Activated CD8-positive, alpha-beta memory T cell treated with anti-CD3 and anti-CD28 coated beads for 24 hours (primary cell): ENCODE data around the gene CD1B.
"Not testable (repeated sequence)": the region's sequence is repeated elsewhere in the genome, so short reads cannot be mapped to it uniquely, and the experiment has no call there.

ENCODE experiments used
- DNase-seq: peaks from one replicate; pipeline ENCODE4 v3.0.0-alpha.2; 2020

CD1B gene

DNA sequence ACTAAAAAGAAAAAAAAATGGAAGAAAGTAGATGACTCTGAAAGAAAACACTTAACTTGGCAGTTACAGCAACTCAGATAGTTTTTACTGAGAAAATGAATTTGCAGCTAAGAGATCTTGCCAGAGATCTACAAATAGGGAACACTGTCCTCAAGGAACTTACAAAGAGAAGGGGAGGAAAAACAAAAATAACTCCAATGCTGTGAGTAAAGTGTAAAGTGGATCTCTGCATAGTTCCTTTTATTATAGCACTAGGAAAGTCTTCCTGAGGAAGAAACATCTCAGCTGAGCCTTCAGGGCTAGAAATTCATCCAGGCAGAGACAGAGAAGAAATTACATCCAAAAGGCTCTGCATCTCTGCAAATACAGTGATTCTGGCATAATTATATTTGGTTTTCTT lies 3.9 kb downstream of the CD1B start:
- DNase-seq = no peak

DNA sequence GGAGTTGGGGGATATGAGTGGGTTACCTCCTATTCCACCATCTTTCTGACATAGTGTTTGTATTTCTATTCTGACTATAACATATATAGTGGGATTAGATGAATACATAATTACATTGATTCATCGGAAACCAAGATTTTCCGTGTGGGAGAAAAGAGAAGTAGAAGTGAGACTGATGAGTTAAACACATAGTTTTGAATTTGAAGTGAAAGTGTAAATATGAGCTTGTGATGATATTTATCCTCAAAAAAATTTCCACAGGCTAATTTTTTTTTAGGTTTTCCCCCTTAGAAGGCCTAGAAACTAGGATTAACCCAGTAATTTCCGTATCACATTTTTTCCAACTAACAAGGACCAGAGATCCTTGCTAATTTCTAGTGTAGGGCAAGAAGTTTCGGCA lies 6.9 kb downstream of the CD1B start:
- no peak for DNase-seq

DNA sequence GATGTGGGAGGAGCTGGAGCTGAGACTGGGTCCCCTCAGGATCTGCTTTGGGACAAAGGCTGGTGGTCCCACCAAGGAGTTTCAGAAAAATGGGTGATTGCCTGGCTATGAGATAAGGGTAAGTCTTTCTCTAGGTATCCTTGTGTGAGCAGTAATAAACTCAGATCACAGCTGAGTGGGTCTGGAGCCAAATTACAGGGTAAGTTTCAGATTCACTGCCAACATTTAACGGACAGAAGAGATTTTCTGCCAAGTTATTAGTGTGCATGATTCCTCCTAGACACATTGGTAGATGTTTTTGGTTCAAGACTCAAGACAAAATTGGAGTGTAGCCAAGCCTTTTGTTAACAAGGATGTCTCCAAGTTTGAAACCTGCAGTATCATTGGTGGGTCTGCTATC lies 7.5 kb downstream of the CD1B start:
- DNase-seq = no peak

- no peak for DNase-seq
Measured at GRCh38 chr1:158311066-158311465, 20.3 kb downstream of the CD1B start.

DNA sequence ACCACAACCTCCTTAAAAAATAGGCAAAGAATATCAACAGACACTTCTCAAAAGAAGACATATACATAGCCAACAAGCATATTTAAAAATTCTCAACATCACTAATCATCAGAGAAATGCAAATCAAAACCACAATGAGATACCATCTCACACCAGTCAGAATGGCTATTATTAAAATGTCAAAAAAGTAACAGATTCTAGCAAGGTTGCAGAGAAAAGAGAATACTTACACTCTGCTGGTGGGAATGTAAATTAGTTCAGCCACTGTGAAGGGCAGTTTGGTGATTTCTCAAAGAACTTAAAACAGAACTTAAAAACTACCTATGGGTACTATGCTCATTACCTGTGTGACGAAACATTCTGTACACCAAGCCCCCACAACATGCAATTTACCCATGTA lies 20.7 kb downstream of the CD1B start:
- no peak for DNase-seq

- DNase-seq = no peak
Measured at GRCh38 chr1:158295791-158296190, 35.5 kb downstream of the CD1B start.

GRCh38 chr1:158290321-158290844 lies 40.9 kb downstream of the CD1B start:
- no peak for DNase-seq

DNA sequence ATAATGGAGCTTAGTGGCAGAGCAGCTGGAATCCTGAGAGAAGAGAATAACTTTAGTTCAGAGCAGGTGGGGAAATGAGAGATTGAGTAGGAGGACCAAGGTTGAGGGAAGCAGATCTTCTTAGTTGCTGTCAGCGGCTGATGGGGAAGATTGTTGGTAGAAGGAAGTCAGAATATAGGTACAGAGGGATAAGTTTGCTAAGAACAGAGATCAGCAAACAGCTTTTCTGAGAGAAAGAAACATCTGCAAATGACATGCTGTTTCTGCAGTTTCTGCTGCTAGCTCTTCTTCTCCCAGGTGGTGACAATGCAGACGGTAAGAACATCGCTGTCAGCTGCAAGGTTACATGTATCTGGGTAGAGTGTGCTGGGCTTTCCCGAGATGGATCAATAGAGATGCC lies 41.5 kb downstream of the CD1B start, which contains the start of gene CD1C:
TSS of gene CD1C (plus strand) at position 113 of the 400 bp plus-strand sequence. CDS start at position 255, 142 bp downstream.
- DNase-seq = no peak

GRCh38 chr1:158286941-158287346 lies 44.4 kb downstream of the CD1B start:
- no peak for DNase-seq

- no peak for DNase-seq
Measured at GRCh38 chr1:158286487-158286886, 44.8 kb downstream of the CD1B start.

DNA sequence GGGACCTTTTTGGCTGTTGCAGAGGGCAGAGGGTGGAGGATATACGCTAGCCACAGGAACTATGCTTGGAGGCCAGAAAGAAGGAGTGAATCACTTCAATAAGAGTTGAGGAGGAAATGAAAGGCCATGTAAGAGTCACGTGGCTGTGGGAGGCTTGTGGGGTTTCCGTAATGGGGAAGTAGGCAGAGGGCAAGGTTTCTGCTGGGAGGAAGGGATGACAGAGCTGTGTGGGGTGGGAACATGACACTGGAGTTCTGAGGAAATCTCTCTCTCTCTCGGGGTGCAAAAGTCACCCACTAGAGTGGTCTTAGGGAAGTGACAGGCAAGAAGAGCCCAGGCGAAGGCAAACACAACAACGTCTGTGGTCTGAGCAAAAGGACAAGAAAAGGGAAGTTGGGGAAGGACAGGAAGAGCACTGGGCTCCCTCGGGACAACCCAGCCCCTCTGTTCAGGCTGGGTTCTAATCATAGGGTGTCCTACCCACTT lies 45.5 kb downstream of the CD1B start:
- DNase-seq = no peak

DNA sequence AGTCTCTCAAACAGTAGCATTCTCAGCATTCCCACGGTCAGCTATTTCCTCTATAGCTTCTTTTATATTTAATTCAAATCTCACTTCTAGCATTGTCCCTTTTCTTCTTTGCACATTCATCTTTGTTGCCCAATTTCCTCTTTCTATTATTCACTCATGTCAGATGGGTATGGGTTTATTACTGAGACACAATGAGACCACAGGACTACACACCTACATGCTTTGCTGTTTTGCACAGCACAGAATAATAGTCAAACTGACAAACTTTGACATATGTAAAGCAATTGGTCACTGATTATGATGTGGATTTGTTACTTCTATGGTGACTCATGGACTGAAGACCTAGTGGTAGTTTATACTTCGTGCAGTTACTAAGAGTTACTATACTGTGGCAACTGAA lies 47.4 kb downstream of the CD1B start:
- DNase-seq = no peak

DNA sequence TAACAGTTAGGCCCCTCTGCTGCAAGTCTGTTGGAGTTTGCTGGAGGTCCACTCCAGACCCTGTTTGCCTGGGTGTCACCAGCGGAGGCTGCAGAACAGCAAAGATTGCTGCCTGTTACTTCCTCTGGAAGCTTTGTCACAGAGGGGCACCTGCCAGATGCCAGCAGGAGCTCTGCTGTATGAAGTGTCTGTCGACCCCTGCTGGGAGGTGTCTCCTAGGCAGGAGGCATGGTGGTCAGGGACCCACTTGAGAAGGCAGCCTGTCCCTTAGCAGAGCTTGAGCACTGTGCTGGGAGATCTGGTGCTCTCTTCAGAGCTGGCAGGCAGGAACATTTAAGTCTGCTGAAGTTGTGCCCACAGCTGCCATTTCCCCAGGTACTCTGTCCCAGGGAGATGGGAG lies 48.9 kb downstream of the CD1B start:
- DNase-seq = not testable (repeated sequence)
